Measurements from ENCODE around the gene FXYD6. TPM values are rescaled to one million over a fixed set of nuclear protein-coding genes. Genes with fewer than 3 reads are reported as not detected.

Gene FXYD6
- total and polyA plus RNA-seq, 2 donors (not counting 1 experiment from before 2014, with no cell fraction given): not detected

DNA sequence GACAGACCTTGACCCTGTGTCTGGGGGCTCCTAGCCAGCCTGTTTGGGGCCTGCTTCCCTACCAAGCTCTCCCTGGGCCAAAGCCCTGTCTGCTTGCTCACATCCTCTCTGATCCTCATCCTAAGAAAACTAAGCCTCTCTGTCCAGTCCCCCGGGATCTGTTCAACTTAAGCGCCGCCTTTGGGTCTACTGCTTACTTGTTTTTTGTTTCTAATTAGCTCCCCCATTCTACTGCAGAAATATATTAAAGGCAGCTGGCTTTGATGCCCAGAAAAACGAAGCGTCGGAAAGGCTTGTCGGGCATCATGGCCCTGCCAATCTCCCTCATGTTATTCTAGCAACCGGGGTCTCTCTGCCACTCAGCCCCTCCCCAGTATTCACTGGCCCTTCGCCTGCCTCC, 82.9 kb downstream of the FXYD6 start:
- Mint-ChIP-seq H3K27me3 (peaks cover 74% of the 10 kb centered on the region), H3K4me1 (peaks cover 20% of the 10 kb centered on the region), H3K27ac (no peak overlapping the region), H3K9me3 (ENCODE audit: insufficient read depth) (no peaks in the 10 kb centered on the region), H3K4me3 (no peak overlapping the region)
- H2AFZ ChIP-seq (ENCODE audit: insufficient read depth, low read depth, low read length, poor library complexity, severe bottlenecking): no peak overlapping the region
- peaks cover 0 to 12% (median 0%) of the 10 kb centered on the region in 3 donors for H3K9me3 ChIP-seq (ENCODE audit: control extremely low read depth in 1 of 3, control insufficient read depth in 2 of 3, insufficient read depth in 1 of 3, low read length in 2 of 3)
- WGBS (ENCODE audit: insufficient coverage): 95% methylated on average over 7 of the region's 9 CpGs
- no peaks in the 10 kb centered on the region for H3K79me2 ChIP-seq (ENCODE audit: control insufficient read depth, insufficient read depth, low read length)
- CTCF ChIA-PET: interaction anchor here (1.2 to 2.0 kb wide), 3 partner anchors 9 to 24 kb away, joined by 3 to 5 read pairs (median 4); no protein-coding TSS in a partner anchor
- H3K27me3 ChIP-seq (replicated peaks in 1 of 4; ENCODE audit: control extremely low read depth in 1 of 4, control insufficient read depth in 3 of 4, insufficient read depth in 4 of 4, low read length in 3 of 4): peaks cover 0 to 51% (median 36%) of the 10 kb centered on the region in 4 experiments
- intact Hi-C loops (cut with micrococcal nuclease): no loop called here
- H3K36me3 ChIP-seq (replicated peaks in 1 of 2; ENCODE audit: control extremely low read depth in 1 of 2, control insufficient read depth in 1 of 2, extremely low read depth in 1 of 2, insufficient read depth in 2 of 2, low read length in 1 of 2): no peaks in the 10 kb centered on the region
- H3K9ac ChIP-seq (ENCODE audit: low read length): no peak overlapping the region
- H3K4me3 ChIP-seq (ENCODE audit: control extremely low read depth in 1 of 5, extremely low read depth in 1 of 5, insufficient read depth in 1 of 5, low read depth in 2 of 5, low read length in 4 of 5): no peak overlapping the region
- peaks cover 21 to 30% of the 10 kb centered on the region in 2 donors for H3K4me1 ChIP-seq (ENCODE audit: control insufficient read depth in 2 of 2, insufficient read depth in 2 of 2, low read length in 2 of 2)
- no peak overlapping the region for H3K4me2 ChIP-seq (replicated peaks; ENCODE audit: low read depth, low read length, poor library complexity, severe bottlenecking)
- DNase-seq (no peak), ATAC-seq (ENCODE audit: low read depth) (no peak)
- peaks cover 9% of the 10 kb centered on the region for H4K20me1 ChIP-seq (ENCODE audit: control insufficient read depth, insufficient read depth, low read length, poor library complexity, severe bottlenecking)
- POLR2A ChIA-PET: no interaction called here
- TF ChIP-seq CTCF (IDR thresholded peaks at IDR 0.05): no peak
- no peak for TF ChIP-seq EZH2 (IDR thresholded peaks at IDR 0.05; ENCODE audit: borderline replicate concordance, insufficient read depth, low read depth, low read length, poor library complexity, severe bottlenecking)
- H3K27ac ChIP-seq (ENCODE audit: low read length in 2 of 2): no peak overlapping the region

- Histone ChIP-seq H3K4me2 (replicated peaks; ENCODE audit: low read depth, low read length, poor library complexity, severe bottlenecking) (no peak overlapping the region), H3K4me1 (ENCODE audit: control insufficient read depth in 2 of 2, insufficient read depth in 2 of 2, low read length in 2 of 2) (peaks cover 21 to 30% of the 10 kb centered on the region in 2 donors), H3K36me3 (replicated peaks in 1 of 2; ENCODE audit: control extremely low read depth in 1 of 2, control insufficient read depth in 1 of 2, extremely low read depth in 1 of 2, insufficient read depth in 2 of 2, low read length in 1 of 2) (no peaks in the 10 kb centered on the region), H3K79me2 (ENCODE audit: control insufficient read depth, insufficient read depth, low read length) (no peaks in the 10 kb centered on the region), H3K9ac (ENCODE audit: low read length) (no peak overlapping the region), H2AFZ (ENCODE audit: insufficient read depth, low read depth, low read length, poor library complexity, severe bottlenecking) (no peak overlapping the region), H3K27me3 (replicated peaks in 1 of 4; ENCODE audit: control extremely low read depth in 1 of 4, control insufficient read depth in 3 of 4, insufficient read depth in 4 of 4, low read length in 3 of 4) (peaks cover 0 to 51% (median 35%) of the 10 kb centered on the region in 4 experiments), H4K20me1 (ENCODE audit: control insufficient read depth, insufficient read depth, low read length, poor library complexity, severe bottlenecking) (peaks cover 9% of the 10 kb centered on the region), H3K27ac (ENCODE audit: low read length in 2 of 2) (no peak overlapping the region), H3K4me3 (ENCODE audit: control extremely low read depth in 1 of 5, extremely low read depth in 1 of 5, insufficient read depth in 1 of 5, low read depth in 2 of 5, low read length in 4 of 5) (no peak overlapping the region), H3K9me3 (ENCODE audit: control extremely low read depth in 1 of 3, control insufficient read depth in 2 of 3, insufficient read depth in 1 of 3, low read length in 2 of 3) (peaks cover 0 to 12% (median 0%) of the 10 kb centered on the region in 3 donors)
- DNase-seq (no peak), ATAC-seq (ENCODE audit: low read depth) (no peak)
- intact Hi-C loops (cut with micrococcal nuclease): no loop called here
- H3K4me3 Mint-ChIP-seq: no peak overlapping the region
- POLR2A ChIA-PET: no interaction called here
- peaks cover 20% of the 10 kb centered on the region for H3K4me1 Mint-ChIP-seq
- peaks cover 72% of the 10 kb centered on the region for H3K27me3 Mint-ChIP-seq
- CTCF ChIA-PET: interaction anchor here (0.9 to 2.0 kb wide), 5 partner anchors 8 to 260 kb away, joined by 3 to 7 read pairs (median 4); no protein-coding TSS in a partner anchor
- 90% methylated on average over 2 of the region's 6 CpGs for WGBS (ENCODE audit: insufficient coverage)
- no peak overlapping the region for H3K27ac Mint-ChIP-seq
- TF ChIP-seq CTCF (IDR thresholded peaks at IDR 0.05) (no peak), EZH2 (IDR thresholded peaks at IDR 0.05; ENCODE audit: borderline replicate concordance, insufficient read depth, low read depth, low read length, poor library complexity, severe bottlenecking) (no peak)
- H3K9me3 Mint-ChIP-seq (ENCODE audit: insufficient read depth): no peaks in the 10 kb centered on the region
These were observed 83.5 kb downstream of the FXYD6 start for GRCh38 chr11:117792992-117793391.

All from B cell (primary cell).